T47D (cell line): ENCODE measurements around the gene FGF19.

ENCODE experiments used
- DNase-seq, 2 experiments: peaks; one replicate each; pipeline versions ENCODE4 v3.0.0 to v3.0.0-alpha.2; 2011 to 2012; ENCODE audit warnings: low read depth in 1 of 2, low spot score in 1 of 2
- JUND ChIP-seq: IDR thresholded peaks from 2 replicates; pipeline ENCODE4 v1.6.1; 2012; ENCODE audit warnings: low read depth
- in situ Hi-C: cut with HindIII; loops from 2 replicates; pipeline ENCODE4 v1.10.0; 2016; ENCODE audit warnings: low sequenced_read_pairs, low pct_unique_long_range_greater_than_20kb

Gene FGF19

DNA sequence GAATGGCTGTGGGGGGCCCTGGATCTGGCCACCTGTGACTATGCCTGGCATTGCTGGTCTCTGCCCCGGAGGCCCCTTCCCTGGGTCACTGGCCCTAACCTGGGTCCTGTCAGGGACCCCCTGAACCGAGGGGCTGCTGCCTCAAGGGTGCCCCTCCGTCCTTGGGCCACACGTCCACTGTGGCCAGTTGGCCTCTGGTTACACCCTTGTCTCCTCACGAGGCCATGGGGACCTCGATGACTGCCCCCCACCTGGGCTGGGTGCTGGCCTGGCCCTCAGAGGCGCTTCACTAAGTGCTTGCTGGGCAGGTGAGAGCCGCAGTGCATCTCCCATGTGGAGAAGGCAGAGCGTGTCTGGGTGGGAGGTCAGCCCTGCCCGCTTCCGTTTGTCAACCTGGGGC lies 27.3 kb upstream of the FGF19 start:
- TF ChIP-seq JUND, result no peak
- in situ Hi-C loops, result no loop called here
- no peak for DNase-seq

DNA sequence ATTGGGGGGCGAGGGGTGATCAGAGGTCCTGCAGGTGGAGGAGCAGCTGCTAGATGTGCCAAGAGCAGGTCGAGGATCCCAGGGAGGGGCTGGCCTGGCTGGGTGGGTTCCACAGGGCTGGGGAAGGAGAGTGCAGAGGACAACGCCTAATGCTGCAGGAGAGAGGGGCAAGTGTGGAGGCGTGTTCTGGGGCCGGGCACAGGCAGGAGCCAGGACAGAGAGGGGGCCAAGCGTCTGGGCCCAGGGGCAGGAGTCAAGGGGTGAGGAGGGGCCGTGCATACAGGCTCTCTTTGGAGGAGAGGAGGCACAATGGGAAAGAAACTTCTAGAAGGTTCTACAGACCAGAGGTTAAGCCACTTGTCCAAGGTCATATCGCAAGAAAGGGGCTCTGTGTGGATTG lies 26.7 kb upstream of the FGF19 start:
- no peak for TF ChIP-seq JUND
- no peak for DNase-seq
- in situ Hi-C loops, result no loop called here

DNA sequence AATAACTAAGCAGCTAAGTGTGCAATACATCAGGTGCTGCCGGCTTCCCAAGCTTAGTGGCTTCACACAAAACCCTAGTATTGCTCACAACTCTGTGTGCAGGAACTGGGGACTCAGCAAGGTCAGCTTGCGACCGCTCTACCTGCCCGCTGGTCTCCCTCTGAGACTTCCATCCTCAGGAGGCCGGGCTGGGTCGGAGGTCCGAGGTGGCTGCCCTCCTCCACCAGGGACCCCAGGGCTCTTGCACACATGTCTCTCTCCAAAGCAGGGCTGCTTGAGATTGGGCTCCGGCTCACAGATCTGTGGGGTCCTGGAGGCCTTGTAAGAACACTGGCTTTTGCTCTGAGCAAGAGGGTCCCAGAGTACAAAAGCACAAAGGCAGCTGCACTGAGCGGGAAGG lies 25.4 kb upstream of the FGF19 start:
- TF ChIP-seq JUND, result no peak
- DNase-seq, result no peak
- in situ Hi-C loops, result no loop called here

DNA sequence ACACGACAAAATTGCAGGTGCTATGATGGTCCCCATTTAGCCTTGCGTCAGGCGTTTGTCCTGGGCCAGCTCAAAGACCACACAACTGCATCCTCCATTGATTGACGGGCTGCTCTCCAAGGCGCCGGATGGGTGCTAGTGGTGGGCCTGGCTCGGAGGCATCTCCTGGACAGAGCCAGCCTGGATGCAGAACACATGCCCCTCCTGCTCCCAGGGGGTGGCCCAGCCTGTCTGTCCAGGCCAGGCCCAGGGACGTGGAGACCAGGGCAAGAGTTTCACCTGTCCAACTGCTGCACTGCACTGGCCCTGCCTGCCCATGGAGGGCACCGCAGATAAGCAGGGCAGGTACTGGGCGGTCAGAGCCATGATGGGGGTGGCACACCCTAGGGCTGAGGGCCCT lies 23.4 kb upstream of the FGF19 start:
- in situ Hi-C loops, result no loop called here
- DNase-seq, result no peak
- no peak for TF ChIP-seq JUND

DNA sequence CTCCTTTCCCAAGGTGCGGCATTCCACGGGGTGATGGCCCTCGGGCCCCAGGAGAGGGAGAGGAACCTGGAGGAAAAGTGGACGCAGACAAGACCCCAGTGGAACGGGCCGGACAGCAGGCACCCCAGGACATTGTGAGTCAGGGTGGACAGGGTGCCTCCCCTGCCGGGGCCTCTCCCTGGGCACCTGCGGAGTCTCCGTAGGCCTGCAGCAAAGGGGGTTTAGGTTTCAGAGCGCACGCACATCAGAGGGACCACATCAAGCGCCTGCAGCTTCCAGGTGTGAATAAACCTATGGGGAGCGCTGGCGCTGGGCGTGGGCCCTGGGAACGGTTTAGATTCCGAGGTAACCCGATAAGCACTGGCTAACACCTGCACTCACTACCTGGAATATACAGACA lies 22.7 kb upstream of the FGF19 start:
- in situ Hi-C loops, result no loop called here

DNA sequence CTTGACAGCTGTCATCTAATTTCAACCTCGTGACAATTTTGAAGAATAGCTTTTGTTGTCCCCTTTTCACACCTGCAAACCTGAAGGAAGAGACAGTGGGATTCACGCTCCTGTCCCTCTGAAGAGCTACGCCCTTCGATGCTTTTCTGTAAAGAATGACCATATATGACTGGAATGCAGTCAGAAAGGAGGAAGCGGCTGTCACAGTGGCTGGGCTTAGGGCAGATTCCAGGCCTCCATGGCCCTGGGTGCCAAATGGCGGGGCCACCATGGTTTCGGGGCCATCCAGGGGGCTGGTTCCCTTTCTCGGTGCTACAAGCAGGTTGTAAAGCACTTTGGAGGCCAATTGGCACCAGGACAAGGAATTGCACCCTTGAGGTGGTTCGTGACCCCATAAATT lies 22.2 kb upstream of the FGF19 start:
- in situ Hi-C loops, result no loop called here
- no peak for TF ChIP-seq JUND
- DNase-seq, result no peak

More for the DNA sequence above, 22.7 kb upstream of the FGF19 start:
- no peak for TF ChIP-seq JUND
- no peak for DNase-seq

DNA sequence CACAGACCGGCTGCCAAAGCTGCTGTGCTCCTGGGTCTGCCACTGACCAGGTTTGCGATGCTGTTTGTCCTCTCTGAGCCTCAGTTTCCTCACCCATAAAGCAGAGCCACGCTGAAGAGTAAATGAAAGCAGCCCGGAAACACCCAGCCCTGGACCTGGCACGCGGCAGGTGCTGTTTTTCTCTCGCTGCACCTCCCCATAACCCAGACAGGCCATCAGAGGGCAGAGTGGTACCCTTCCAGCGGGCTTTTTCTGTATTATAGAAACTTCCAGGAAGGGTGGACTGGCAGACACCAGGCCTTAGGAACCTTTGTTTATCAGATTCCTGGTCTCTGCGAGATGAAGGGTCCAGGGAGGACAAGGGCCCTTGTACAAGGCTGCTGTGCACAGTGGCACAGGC lies 17.9 kb upstream of the FGF19 start:
- DNase-seq, result peak; percentile 69 to 73
- no peak for TF ChIP-seq JUND
- in situ Hi-C loops, result no loop called here

DNA sequence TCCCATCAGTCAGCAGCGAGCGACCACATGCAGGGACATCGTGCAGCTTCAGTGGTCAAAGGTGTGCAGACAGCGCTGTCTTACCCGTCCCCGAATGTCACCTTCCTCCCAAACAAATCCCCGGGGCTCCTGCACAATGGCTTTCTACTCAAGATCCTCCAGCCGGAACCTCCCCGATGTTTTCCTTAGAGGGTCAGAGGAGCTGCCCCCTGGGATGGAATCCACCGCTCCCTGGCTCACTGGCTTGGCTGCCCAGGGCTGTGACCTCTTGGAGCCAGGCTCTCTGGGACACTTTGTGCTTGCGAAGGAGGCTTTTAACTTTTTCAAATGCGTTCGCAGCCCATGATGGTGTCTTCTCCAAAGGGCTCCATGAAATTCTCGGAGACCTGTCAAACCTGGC lies 17.3 kb upstream of the FGF19 start:
- DNase-seq, result no peak
- TF ChIP-seq JUND, result no peak
- in situ Hi-C loops, result no loop called here

DNA sequence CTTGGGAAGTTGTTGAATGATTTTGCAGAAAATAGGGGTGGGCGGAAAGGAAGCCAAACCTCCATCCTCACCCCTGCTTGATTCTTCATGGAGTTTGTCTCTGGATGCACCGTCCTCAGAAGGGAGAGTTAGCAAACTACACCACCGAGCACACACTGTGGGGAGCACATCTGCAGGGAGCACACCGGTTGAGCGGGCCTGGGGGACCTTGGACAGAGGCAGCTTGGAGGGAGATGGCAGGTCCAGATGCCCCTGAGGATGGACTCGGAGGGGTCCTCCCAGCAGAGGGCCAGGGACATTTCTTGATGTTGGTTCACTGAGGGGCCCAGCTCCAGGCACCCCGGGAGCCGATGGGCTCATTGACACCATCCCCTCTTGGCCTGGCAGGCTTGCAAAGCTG lies 15.1 kb upstream of the FGF19 start:
- in situ Hi-C loops, result no loop called here
- TF ChIP-seq JUND, result no peak
- no peak for DNase-seq

DNA sequence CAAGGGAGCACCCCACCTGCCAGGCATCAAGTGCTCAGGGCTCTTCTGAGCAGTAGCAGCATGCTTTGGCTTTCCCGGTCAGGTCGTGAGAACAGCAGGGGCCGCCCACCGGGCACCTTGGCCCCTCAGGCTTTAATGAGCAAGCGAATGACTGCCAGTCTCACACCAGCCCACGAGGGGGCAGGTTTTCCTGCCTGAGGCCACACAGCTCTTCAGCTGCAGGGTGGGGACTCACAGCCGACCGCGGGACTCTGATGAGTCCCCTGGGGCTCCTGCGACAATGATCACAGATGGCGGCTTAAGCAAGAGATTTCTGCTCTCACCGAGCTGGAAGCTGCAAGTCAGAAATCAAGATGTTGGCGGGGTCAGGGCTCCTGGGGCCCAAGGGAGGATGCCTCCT lies 14.3 kb upstream of the FGF19 start:
- TF ChIP-seq JUND, result no peak
- DNase-seq, result no peak
- in situ Hi-C loops, result no loop called here

DNA sequence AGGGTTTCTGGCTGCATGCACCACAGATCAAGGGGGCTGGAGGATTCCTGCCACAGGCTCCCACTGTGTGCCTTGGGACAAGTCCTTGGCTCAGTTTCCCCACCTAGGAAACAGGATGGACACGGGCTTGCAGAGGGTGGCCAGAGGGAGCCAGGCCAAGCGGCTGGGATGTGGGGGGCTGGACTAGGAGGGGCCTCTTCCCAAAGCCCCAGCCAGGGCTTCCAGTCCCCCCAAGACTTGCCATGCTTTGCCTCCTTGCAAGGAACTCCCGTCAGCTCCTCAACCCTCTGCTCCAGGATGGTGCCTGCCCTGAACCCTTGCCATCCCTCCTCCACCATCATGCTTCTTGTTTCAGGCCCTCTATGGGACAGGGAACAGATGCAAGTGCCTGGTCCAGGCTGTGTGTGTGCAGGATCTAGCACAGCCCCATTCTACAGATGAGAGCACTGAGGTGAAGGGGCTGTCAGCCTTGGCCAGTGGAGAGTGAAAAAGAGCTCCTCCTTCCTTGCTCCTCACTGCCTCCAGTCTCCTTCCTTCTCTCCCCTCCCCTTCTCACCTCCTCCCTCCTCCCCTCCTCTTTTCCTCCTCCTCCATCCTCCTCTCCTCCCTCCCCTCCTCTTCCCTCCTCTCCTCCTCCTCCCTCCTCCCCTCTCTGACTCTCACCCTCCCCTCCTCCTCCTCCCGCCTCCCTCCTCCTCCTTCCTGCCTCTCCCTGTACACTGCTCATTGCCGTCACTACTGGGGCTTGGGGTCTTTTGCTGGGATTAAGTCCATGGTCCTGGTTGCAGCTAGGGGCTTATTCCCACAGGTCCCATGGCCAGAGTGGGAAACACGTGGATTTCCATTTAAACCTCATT lies 13.3 kb upstream of the FGF19 start:
- no peak for TF ChIP-seq JUND
- in situ Hi-C loops, result no loop called here
- DNase-seq, result no peak

DNA sequence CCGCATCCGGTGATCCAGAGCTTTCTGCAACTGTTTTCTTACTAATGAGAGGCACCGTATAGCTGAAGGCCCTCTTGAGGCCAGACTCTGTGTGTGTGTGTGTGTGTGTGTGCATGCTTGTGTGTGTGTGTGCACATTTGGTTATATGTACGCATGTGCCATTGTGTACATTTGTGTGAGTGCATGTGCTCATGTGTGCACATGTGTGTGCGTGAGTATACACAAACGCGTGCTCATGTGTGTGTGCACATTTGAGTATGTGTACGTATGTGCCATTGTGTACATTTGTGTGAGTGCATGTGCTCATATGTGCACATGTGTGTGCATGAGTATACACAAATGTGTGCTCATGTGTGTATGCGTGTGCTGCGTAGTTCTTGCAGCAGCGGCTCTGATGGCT lies 12.3 kb upstream of the FGF19 start:
- in situ Hi-C loops, result no loop called here
- no peak for DNase-seq
- no peak for TF ChIP-seq JUND

DNA sequence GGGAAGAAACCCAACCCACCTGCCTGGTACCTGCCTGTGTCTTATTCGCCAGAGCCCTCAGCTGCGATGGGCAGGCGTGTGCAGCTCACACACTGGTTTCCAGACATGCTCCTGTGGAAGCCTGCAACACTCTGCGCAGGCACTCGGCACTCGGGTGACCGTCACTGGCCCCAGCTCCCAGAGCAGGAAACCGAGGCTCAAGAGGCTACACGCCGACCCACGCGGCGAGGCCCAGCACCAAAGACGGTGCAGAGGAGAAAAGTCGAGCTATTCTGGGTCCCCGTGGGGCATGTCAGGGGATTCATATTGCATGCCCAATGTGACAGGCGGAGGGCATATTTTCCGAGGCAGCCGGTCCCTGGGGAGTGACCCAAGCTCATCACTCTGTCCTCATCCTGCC lies 11.6 kb upstream of the FGF19 start:
- in situ Hi-C loops, result no loop called here
- TF ChIP-seq JUND, result no peak
- DNase-seq, result no peak
